ENCODE measurements around the gene G3BP2.
A peak's percentile ranks its signal among the peaks of the same experiment; 100 is the strongest.
"Not testable (repeated sequence)": the region's sequence is repeated elsewhere in the genome, so short reads cannot be mapped to it uniquely, and the experiment has no call there.

Gene G3BP2

DNA sequence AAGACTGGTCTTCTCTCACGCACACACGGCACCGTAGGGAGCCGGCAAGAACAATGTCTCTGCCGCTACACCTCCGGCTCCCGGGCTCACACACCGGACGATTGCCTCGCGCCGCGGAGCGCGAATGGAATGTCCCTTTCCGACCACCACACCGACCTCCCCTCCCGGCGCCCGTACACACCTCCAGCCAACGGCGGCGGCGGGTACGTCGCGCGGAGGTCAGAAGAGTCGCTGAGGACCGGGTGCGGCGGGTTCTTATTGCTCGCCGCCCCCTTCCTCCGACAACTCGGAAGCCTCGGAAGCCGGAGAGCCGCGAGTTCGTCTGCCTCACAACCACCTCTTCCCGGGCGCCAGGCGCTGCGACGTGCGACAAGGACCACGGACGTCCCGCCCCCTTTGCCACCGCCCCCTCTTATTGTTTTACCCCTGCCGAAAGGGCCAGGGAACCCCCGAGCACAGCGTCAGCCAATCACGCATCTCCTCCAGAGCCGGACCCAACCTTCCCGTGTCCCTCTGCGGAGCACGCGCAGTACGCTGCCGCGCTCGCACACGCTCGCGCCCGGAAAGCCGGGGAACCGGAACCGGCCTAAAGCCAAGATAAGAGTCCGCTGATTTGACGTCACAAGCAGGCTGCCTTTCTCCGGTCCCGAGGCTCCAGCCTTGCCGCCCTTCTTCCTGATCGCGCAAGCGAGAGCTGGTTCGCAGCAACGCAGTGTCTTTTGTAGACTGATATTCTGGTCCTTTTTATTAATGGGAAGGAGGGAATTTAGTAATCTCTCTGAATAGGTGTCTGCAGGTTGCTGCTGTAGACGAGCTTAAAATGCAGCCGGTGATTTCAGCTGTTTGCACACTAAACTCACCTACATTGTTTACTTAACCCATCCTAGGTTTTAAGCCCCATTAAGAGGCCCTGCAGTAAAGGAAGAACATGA, at the start of gene G3BP2:
G3BP2 (minus strand) TSS at position 385 of the 932 bp plus-strand sequence. CDS start 11,386 bp downstream, outside the sequence.
- FAIRE-seq = peak; percentile 98

DNA sequence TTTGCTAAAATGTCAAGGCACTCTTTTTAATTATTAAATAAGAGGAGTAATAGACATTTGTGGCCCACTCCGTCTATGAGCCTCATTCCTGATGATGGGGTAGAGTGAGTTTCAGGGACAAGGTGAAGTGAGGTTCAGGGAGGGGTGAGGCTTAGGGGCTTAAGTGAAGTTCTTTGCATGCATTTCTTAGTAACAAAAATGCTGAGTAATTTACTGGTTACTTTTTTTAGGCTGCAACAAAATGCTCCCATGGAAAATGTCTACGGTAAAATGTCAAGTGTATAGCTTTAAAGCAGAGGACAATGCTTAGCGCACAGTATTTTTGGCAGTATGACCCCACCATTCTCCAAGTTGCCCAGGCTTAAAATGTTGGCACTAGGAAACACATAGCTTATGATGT, 49.2 kb upstream of the G3BP2 start:
- FAIRE-seq = no peak

DNA sequence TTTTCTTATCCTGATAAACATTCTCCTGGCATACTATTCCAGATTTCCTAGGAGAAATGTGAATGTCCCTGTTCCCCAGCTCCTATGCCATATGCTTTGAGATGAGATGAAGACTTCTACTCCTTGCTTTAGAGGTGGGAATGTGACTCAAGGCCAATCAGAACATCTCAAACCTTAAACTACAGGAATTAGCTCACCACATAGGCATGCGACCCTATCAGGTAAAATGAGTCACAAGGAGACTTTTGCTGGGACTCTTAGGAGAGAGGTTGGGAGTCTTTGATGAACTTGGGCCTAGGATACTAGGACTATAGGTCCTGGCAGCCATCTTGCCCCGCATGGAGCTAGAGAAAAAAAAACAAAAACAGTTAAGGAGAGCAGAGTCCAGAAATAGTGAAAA, 45.3 kb upstream of the G3BP2 start:
- no peak for FAIRE-seq

DNA sequence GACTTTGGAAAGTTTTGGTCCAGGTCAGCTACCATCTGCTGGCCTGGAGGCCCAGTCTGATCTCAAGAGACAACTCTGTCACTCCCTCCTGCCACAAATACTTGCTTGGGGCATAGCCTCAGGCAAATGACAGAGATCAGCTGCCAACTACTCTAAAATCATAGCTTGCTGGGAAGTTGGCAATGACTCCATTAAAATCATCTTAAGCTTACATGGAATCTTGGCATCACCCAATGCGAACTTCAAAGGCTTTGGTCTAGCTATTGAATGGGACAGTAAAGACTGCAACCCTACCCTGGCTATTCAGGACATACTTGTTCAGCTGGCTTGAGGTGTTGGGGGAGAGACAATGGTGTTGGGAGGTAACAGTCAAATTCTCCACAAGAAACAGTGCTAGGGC, 44.2 kb upstream of the G3BP2 start:
- FAIRE-seq = no peak

DNA sequence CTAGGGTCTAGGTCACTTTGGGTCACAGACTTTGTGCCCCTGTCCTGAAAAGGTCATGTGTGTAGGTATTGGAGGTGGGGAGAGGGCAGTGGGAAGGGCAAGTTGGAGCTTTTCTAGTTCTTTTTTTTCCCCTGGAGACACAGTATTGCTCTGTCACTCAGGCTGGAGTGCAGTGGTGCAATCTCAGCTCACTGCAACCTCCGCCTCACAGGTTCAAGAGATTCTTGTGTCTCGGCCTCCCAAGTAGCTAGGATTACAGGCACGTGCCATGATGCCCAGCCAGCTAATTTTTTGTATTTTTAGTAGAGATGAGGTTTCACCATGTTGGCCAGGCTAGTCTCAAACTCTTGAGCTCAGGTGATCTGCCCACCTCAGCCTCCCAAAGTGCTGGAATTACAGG, 42.8 kb upstream of the G3BP2 start:
- FAIRE-seq = not testable (repeated sequence)

DNA sequence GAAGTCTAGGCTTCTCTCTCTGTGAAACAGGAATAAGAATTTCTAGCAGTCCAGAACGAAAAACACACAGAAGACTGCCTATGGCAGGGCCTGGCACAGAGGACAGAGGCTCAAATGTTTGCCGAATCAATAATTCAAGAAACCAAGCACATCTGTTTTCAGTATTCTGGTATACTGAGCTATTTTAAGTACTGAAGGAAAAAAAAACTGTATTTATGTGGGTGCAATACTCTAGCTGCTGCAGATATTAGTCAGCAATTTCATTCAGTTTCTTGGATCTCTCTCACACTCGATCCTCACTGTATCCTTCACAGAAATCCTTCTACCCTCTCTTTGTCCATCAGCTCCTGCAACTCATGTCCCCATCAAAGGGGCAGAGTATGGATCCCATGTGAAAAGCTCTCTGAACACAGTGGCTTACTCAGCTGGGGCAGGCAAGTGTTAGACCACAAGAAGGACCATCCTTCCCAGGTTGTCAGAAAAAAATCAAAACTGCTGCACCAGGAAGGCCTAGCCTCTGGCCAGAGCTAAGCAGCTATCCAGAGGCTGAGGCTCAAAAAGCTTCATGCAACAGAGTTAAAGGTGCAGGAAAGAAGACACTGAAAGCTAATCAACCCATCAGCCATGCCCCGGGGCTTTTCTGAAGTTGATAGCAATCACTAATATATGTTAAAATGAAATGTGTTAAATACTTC, 42.0 kb upstream of the G3BP2 start:
- FAIRE-seq = no peak

DNA sequence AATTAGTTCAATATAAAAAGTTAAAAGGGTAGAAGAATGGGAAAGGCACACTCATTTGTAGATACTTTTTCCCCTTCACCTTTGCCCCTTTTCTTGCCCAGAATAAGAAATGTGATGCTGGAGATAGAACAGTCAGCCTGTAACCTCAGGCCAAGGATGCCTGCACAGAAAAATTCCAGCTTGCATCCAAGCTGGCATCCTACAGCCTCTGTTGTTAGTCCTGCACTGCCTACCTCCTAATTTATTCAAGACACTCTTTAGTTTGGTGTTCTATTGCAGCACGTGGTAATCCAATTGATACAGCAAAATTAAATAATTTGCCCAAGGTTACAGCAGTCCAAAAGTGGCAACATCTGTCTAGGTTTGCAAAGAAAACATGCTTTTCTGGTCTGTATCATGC, 41.5 kb upstream of the G3BP2 start:
- no peak for FAIRE-seq

DNA sequence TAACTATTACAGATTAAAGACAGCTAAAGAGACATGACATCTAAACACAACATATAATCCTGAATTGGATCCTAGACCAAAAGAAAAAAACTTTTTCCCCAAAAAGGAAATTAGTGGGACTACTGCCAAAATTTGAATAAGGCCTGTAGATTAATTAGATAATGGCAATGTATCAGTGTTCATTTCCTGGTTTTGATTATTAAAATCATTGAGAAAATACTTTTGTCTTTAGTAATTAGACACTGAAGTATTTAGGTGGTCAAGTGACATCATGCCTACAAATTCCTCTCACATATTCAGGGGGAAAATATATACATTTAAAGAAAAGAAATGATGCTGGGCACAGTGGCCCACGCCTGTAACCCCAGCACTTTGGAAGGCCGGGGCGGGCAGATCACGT, 40.8 kb upstream of the G3BP2 start:
- no peak for FAIRE-seq

DNA sequence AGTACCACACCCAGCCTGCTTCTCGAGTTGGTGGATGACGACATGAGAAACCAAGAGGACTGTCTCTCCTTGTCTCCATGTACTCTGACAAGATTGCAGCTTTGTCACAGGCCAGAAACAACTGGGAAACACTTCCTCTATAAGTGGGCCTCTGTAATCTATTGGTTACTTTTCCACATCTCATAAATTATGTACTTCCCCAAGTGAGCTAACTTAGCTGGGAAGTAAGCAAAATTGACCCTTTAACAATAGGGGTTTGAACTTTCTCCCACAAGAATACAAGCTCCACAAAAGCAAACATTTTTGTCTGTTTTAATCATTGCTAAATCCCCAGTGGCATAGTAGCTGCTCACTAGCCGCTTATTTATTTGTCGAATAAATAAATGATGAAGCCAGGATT, 37.0 kb upstream of the G3BP2 start:
- FAIRE-seq = no peak

DNA sequence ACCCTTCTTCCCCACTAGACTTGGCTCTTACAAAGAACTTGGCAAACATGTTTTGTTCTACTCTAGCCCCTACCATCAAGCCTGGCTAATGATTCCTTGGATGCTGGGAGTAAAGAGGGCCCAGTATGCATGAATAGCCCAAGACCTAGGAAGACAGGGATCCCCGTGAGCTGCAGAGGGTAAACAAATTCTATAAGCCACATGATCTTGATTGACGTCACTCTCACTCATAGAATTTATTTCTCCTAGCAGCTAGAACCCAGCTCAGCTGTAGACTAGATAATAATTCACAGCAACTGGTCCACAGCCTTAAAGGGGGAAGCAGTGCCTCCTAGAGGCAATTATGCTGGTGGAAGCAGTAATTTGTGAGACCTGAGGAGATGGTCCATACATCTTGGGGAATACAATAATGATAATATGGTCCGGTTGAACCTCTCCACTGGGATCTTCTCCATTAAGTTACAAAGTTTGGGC, 35.0 kb upstream of the G3BP2 start:
- FAIRE-seq = no peak

DNA sequence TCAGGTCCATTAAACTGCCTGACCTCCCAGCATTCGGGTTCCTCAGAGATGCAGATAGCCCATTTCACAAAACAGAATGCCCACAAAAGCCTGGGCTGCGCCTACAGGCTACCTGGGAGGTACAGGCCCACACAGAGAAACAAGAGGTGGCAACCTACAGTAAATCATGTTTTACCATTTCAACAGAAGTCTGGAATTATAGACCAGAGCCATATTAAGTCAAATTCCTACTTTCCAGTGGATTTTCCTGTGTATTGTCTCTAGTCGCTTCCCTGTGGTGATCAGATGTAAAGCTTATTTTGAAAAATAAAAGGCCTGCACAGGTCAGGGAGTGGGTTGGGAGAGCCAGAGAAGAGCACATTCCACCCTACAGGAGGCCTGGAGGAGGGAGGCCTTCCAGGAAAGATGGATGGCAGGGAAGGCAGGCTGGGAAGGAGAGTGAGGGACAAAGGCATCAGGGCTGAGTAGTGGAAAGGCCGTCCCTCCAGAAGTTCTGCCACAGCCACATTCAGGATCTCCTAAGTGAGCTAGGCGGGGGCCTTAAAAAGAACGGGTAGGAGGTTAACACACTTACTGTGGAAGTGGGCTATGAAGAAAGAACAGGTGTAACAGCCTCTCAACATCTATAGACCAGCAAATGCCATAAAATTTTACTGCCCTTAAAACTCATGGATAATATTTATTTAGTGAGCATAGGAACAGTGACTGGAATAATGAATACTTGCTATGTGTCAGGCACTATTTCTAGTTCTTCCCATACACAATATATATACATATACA, 32.2 kb upstream of the G3BP2 start:
- no peak for FAIRE-seq

DNA sequence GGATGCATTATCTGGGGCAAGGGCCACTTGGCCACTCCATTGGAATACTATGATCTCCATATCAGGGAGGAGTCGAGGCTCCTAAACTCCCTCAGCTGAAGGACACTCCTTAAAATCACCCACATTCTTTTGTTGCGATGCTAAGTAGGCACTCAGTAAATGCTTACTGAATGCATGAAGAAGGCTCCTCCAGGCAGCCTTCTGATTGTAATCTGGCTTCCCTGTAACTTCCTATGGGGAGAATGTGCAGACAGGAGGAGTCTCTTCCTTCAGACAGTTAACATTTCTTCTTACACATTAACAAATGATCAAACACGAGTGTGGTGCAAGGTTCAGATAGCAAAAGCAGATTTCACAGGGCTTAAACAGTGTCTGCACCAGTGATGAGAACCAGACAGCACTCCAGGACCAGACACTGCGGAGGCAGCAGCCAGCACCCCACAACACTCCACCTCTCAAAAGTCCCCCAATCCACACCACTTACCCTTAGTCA, 29.8 kb upstream of the G3BP2 start:
- no peak for FAIRE-seq

DNA sequence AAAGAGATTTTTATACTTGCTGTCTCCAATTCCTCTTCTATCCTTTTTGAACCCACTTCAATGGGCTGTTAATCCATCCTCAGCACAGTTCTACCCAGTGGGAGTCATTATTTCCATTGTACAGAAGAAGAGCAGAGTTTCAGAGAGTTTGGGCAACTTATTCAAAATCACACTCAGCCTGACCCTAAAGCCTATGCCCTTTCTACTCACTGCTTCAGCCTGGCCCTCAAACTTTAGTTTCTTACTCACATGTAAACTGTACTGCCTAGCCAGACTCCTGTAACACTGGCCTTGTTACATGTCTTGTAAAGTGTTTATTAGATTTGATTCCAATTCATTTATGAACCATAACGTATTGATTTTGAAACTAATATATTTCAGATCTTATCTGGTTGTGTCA, 26.1 kb upstream of the G3BP2 start:
- FAIRE-seq = no peak

DNA sequence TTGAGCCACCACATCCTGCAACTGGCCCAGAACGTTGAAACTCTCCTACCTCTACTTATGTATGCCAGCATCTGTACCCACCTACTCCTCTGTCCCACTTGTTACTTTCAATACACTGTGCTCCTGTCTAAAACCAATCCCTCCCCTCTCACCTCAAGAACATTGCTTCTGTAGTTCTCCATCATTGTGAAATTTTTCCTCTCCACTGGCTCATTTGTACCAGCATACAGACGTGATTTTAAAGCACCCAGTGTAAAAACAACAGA, 25.7 kb upstream of the G3BP2 start:
- FAIRE-seq = no peak

DNA sequence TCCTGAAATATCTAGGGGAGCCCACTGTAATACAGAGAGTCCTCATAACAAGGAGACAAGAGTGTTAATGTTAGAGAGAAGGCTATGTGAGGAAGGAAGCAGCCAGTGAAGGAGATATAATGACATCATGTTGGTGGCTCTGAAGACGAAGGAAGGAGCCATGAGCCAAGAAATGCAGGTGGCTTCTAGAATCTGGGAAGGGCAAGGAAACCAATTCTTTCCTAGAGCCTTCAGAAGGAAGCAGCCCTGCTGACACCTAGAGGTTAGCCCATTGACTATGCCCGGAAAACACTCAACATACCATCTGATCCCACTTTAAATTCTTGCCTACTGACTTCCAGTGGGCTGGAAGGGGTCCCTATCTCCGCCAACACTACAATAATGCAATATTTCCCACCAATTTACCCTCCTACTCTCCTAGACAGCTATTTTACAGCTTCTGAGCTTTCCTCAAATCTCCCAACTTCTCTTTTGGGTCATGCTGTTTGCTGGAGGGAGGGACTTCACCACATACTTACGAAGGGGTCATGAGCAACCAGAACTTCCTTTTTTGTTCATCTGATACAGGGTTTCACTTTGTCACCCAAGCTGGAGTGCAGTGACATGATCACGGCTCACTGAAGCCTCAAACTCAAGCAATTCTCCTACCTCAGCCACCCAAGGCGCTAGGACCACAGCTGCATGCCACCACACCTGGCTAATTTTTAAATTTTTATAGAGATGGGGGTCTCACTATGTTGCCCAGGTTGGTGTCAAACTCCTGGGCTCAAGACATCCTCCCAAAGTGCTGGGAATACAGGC, 25.2 kb upstream of the G3BP2 start:
- FAIRE-seq = no peak

DNA sequence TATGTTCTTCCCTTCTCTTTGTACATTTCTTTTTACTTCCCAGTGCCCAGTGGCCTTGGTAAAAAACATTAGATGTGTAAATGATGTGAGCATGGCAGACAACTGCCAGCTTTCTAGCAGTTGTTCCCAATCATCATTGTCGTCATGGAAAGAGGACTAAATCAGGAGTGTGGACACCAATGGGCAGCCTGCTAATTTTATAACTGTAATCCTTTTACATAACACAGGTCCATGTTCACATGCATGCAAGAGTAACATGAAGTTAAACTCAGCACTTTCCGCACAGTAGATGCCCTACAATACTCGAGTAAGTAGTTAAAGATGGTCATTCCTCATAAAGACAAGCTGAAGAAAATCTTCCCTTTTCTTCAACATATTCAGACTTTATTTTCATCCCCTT, 23.4 kb upstream of the G3BP2 start:
- FAIRE-seq = no peak

DNA sequence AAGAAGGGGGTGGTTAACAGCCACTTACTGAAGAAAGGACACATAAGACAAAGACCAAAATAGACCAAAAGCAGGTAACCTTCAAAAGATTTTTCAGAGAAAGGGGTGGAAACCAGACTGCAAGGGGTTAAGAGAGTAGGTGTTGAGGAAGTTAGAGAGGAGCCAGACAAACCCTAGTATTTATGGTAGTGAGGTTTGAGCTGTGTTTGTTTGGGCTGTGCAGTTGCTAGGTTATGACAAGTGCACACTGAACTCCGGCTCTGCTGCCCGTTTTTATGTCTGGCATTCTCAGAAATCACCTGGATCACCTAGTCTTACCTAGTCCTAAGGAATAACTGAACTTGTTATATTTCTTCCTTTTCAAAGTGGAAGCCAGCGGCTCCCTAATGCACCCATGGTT, 22.9 kb upstream of the G3BP2 start:
- FAIRE-seq = no peak

DNA sequence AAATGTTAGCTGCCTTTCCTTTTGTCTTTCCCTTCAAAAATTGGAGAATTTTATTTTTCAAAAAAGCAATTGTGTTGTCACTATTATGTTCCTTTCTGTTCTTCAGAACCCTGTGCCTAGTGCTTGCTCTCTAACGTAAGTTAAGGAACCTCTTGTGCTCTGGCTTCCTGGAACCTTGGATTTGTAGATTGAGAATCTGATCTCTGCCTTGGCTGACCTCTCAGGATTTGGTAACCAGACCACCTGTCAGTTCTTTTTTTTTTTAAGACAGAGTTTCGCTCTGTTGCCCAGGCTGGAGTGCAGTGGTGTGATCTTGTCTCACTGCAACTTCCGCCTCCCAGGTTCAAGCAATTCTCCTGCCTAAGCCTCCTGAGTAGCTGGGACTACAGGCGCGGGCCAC, 18.9 kb upstream of the G3BP2 start:
- not testable (repeated sequence) for FAIRE-seq

DNA sequence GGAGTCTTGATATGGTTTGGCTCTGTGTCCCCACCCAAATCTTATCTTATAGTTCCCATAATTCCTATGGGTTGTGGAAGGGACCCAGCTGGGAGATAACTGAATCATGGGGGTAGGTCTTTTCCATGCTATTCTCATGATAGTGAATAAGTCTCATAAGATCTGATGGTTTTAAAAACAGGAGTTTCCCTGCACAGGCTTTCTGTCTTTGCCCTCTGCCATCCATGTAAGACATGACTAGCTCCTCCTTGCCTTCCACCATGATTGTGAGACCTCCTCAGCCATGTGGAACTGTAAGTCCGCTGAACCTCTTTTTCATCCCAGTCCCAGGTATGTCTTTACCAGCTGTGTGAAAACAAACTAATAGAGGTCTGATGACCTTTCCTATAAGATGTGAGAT, 13.9 kb upstream of the G3BP2 start:
- FAIRE-seq = not testable (repeated sequence)

DNA sequence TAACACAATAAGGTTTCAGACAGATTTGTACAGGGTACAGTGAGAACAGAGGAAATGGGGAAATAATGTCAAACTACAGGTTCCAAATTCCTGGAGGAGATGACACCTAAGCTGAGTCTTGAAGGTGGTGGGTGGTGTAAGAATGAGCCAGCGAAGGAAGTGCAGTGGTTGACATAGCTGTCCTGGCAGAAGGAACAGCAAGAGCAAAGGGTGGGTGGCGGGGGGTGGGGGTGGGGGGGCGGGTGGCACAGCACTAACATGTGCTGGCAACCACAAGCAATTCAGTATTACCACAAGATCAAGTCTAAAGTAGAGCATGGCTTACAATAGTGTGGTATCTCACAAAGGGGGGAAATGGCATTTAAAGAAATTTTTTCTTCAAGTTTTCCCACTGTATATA, 13.1 kb upstream of the G3BP2 start:
- FAIRE-seq = no peak

DNA sequence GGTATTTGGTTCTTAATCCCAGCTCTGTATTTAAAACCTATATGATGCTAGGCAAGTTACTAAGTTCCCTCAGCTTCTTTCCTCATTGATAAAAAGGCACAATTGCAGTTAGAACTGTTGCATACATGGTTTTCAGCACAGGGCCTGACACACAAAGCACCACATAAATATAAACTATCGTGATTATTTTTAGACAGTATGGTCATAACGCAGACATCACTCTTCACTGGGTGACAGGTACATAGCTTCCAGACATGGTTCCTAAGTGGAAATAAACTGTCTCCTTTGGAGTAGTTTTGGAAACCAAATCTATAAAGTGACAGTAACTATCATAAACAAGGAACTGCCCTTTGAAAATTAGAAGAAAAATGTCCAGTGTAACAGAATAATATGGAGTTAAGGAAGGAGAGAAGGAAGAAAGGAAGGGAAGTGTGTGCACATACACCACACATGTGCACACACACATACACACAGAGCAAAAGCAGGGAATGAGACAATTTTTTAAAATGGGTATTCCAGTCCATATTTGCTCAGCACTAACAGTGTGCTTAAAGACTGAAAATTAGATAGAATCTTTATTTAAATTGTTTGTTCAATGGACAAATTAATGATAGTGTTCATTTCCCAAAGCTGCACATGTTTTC, 12.5 kb upstream of the G3BP2 start:
- FAIRE-seq = no peak
